Measurements from ENCODE around the gene SMG6. TPM values are rescaled to one million over a fixed set of nuclear protein-coding genes. Genes with fewer than 3 reads are reported as not detected.

Gene SMG6
- total and polyA plus RNA-seq, 7 experiments from 2014 or later, result 8.6 to 65.3 (median 52.7) TPM

DNA sequence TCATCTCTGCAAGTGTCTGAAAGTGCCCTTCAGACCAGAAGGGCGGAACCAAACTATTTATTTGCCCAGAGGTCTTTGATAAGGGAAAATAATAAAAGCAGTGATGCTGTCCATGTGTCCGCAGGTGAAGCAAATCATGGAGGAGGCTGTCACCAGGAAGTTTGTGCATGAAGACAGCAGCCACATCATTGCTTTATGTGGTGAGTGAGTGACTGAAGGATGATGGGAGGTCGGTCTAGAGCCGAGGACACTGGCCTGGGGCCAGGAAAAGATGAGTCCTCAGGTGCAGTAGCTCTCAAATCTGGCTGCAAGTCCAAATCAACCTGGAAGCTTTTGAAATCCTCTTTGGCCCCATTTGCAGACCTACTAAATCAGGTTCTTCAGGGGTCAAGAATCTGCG, 39.8 kb upstream of the SMG6 start:
- DNase-seq (no peak), ATAC-seq (peak; percentile 32)
- intact Hi-C loops (cut with micrococcal nuclease), result no loop called here
- Histone ChIP-seq H3K9me3 (ENCODE audit: control insufficient read depth in 2 of 3, low read length in 3 of 3) (no peaks in the 10 kb centered on the region), H3K36me3 (ENCODE audit: control insufficient read depth in 2 of 3, insufficient read depth in 3 of 3, low read length in 3 of 3) (peaks cover 0 to 36% (median 4%) of the 10 kb centered on the region in 3 experiments), H3K27me3 (ENCODE audit: control insufficient read depth in 2 of 2, insufficient read depth in 2 of 2, low read length in 2 of 2) (no peaks in the 10 kb centered on the region), H3K4me3 (ENCODE audit: low read length) (no peak overlapping the region), H3K4me1 (ENCODE audit: control insufficient read depth in 2 of 2, insufficient read depth in 2 of 2, low read length in 2 of 2) (peaks cover 0 to under 1% of the 10 kb centered on the region in 2 donors), H3K27ac (ENCODE audit: low read depth, low read length) (no peak overlapping the region)
- POLR2A ChIA-PET, result interaction anchor here (1.0 kb wide), 1 partner anchor 12 kb away, joined by 4 read pairs; no protein-coding TSS in a partner anchor
- CTCF ChIA-PET, result no interaction called here
- peak overlapping the region in 1 of 9 donors; percentile 63 for H3K27ac Mint-ChIP-seq
- peaks cover 7 to 26% (median 17%) of the 10 kb centered on the region in 7 donors for H3K4me1 Mint-ChIP-seq
- no peaks in the 10 kb centered on the region for H3K27me3 Mint-ChIP-seq
- no peak overlapping the region for H3K4me3 Mint-ChIP-seq
- H3K9me3 Mint-ChIP-seq, result no peaks in the 10 kb centered on the region
- H3K36me3 Mint-ChIP-seq, result peaks cover 0 to 16% (median 7%) of the 10 kb centered on the region in 5 donors

DNA sequence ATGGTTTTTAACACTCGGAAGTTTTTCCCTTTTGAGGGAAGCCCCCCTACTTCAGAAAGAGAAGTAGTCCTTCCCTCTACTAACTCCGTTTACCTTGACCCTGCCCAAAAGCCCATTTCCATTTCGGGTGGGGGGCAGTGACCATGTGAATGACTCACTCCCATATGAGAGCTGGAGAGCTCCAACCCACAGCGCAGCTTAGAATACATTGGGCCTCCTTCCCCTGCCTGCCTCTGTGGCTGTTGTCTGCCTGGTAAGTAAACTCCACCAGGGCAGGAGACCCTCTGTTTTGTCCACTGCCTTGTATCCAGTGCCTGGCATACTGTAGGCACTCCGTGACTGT, 34.7 kb upstream of the SMG6 start:
- ChIA-PET POLR2A (interaction anchor here (1.0 to 2.7 kb wide), 7 partner anchors 8 to 255 kb away, joined by 3 to 18 read pairs (median 4); partner anchors contain the start of genes PAFAH1B1, SMG6 and SRR), CTCF (interaction anchor here (1.2 kb wide), 1 partner anchor 14 kb away, joined by 4 read pairs; no protein-coding TSS in a partner anchor)
- H3K4me1 ChIP-seq (ENCODE audit: control insufficient read depth in 2 of 2, insufficient read depth in 2 of 2, low read length in 2 of 2), result peaks cover 10 to 13% of the 10 kb centered on the region in 2 donors
- ATAC-seq (no peak), DNase-seq (peak in 1 of 9 donors; percentile 7)
- intact Hi-C loops (cut with micrococcal nuclease), result loop anchor here in 1 of 2 donors (5.0 kb wide), 2 partner anchors 121 to 1924 kb away; partner anchors contain the start of gene ANKFY1
- H3K9me3 Mint-ChIP-seq, result no peaks in the 10 kb centered on the region
- peak overlapping the region; percentile 69 to 94 (median 84) for H3K27ac Mint-ChIP-seq
- H3K27me3 ChIP-seq (ENCODE audit: control insufficient read depth in 2 of 2, insufficient read depth in 2 of 2, low read length in 2 of 2), result no peaks in the 10 kb centered on the region
- no peaks in the 10 kb centered on the region for H3K27me3 Mint-ChIP-seq
- H3K4me1 Mint-ChIP-seq, result peaks cover 12 to 45% (median 29%) of the 10 kb centered on the region in 7 donors
- H3K36me3 Mint-ChIP-seq, result peaks cover 0 to 21% (median 16%) of the 10 kb centered on the region in 5 donors
- H3K4me3 Mint-ChIP-seq, result peak overlapping the region; percentile 70 to 97 (median 87)
- H3K27ac ChIP-seq (ENCODE audit: low read depth, low read length), result peak overlapping the region; percentile 92
- no peaks in the 10 kb centered on the region for H3K9me3 ChIP-seq (ENCODE audit: control insufficient read depth in 2 of 3, low read length in 3 of 3)
- peaks cover 10 to 38% (median 12%) of the 10 kb centered on the region in 3 experiments for H3K36me3 ChIP-seq (ENCODE audit: control insufficient read depth in 2 of 3, insufficient read depth in 3 of 3, low read length in 3 of 3)
- H3K4me3 ChIP-seq (ENCODE audit: low read length), result peak overlapping the region; percentile 61

DNA sequence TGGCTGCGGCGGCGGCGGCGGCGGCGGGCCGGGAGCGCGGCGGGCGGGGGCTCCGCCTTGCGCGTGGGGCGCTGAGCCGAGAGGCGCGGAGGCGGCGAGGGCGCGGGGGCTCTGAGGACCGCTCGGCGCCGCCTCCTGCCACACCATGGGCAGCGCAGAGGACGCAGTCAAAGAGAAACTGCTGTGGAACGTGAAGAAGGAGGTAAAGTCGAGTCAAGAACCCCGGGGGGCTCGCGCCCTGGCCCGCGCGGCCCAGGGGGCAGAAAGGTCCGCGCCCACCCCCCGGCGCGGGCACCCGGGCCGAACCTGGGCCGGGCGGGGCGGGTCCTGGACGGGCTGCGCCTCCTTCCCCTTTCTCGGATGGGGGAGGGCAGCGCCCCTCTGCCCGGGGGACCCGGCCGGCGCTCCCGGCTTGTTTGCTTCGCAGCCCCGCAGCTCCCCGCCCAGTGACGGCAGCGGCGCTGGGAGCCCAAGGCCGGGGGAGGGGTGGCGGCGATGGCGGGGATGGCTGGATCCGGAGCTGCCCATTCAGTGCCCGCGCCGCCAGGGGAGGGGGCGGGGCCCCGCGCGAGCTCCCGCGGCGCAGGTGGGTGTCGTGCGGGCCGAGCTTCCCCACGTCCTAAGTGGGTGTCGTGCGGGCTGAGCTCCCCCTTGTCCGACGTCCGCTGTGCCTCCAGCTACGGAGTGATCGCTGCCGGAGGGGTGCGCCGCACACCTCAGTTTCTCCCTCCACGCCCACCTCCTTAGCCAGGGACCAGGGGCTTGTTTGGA, 34.1 kb upstream of the SMG6 start:
- no peaks in the 10 kb centered on the region for H3K9me3 Mint-ChIP-seq
- intact Hi-C loops (cut with micrococcal nuclease), result loop anchor here (2.0 to 5.0 kb wide), 6 partner anchors 55 to 1925 kb away; partner anchors contain the start of genes ANKFY1 (in 1 of the 2), CLUH (in 1 of the 2) and MNT (in 1 of the 2)
- POLR2A ChIA-PET, result interaction anchor here (0.6 to 2.7 kb wide), 9 partner anchors 8 to 1373 kb away, joined by 3 to 18 read pairs (median 6); partner anchors contain the start of genes PAFAH1B1, SMG6 and SRR
- peaks cover 0 to 21% (median 15%) of the 10 kb centered on the region in 5 donors for H3K36me3 Mint-ChIP-seq
- ATAC-seq, result peak; percentile 45
- CTCF ChIA-PET, result interaction anchor here (1.2 kb wide), 1 partner anchor 15 kb away, joined by 4 read pairs; no protein-coding TSS in a partner anchor
- peak overlapping the region; percentile 92 for H3K27ac ChIP-seq (ENCODE audit: low read depth, low read length)
- no peaks in the 10 kb centered on the region for H3K9me3 ChIP-seq (ENCODE audit: control insufficient read depth in 2 of 3, low read length in 3 of 3)
- H3K27me3 ChIP-seq (ENCODE audit: control insufficient read depth in 2 of 2, insufficient read depth in 2 of 2, low read length in 2 of 2), result no peaks in the 10 kb centered on the region
- H3K4me3 Mint-ChIP-seq, result peak overlapping the region; percentile 87 to 99 (median 98)
- H3K4me1 Mint-ChIP-seq, result peaks cover 8 to 40% (median 28%) of the 10 kb centered on the region in 7 donors
- H3K36me3 ChIP-seq (ENCODE audit: control insufficient read depth in 2 of 3, insufficient read depth in 3 of 3, low read length in 3 of 3), result peaks cover 14 to 44% (median 17%) of the 10 kb centered on the region in 3 experiments
- peaks cover 10 to 13% of the 10 kb centered on the region in 2 donors for H3K4me1 ChIP-seq (ENCODE audit: control insufficient read depth in 2 of 2, insufficient read depth in 2 of 2, low read length in 2 of 2)
- peak; percentile 35 to 74 (median 43) for DNase-seq
- no peaks in the 10 kb centered on the region for H3K27me3 Mint-ChIP-seq
- peak overlapping the region in 8 of 9 donors; percentile 79 to 94 (median 85) for H3K27ac Mint-ChIP-seq
- H3K4me3 ChIP-seq (ENCODE audit: low read length), result peak overlapping the region; percentile 61

DNA sequence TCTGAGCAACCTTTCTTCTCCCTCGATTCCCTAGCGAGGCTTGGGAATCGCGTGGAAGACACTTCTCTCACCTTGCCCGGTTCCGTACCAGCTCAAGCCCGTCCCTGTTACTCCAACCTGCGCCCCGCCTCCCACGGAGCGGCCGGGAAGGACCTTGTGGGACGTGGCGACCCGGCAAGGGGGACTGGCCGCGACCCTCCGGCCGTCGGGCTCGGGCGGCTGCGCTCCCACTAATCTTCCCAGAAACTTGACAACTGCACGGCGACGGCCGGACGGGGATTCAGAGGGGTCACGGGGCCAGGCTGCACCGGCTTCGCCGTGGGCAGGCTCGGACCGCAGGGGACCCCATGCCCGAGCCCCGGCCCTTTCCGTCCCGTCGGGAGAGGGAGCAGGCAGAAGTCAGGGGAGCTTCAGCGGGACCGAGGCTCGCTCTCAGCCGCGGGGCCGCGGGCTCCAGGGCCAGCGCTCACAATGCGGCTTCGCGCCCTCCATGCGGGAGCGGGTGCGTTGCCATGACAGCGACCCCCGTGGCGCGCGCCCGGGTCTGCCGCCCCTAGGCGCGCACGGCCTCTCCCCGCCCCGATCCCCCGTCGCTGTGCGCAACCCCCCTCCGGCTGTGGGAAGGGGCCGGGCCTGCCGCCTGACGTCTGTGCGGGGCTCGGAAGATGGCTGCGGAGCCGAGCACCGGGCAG, 33.4 kb upstream of the SMG6 start, which contains the start of gene SGSM2:
Gene SGSM2 (plus strand): TSS at position 650 of the 692 bp plus-strand sequence. CDS start 188 bp downstream, outside the sequence.
- DNase-seq, result peak; percentile 51 to 82 (median 74)
- peak within 1 kb of the TSS; percentile 92 for H3K27ac ChIP-seq (ENCODE audit: low read depth, low read length)
- peaks cover 16 to 50% (median 22%) of the 10 kb centered on the region in 3 experiments for H3K36me3 ChIP-seq (ENCODE audit: control insufficient read depth in 2 of 3, insufficient read depth in 3 of 3, low read length in 3 of 3)
- H3K27ac Mint-ChIP-seq, result peak within 1 kb of the TSS; percentile 88 to 98 (median 95)
- intact Hi-C loops (cut with micrococcal nuclease), result loop anchor here (1.0 to 5.0 kb wide), 12 partner anchors 16 to 1925 kb away; partner anchors contain the start of genes MNT (in 2 of the 2), SMG6 (in 2 of the 2), SRR (in 2 of the 2) and ANKFY1 (in 1 of the 2)
- H3K36me3 Mint-ChIP-seq, result peaks cover 0 to 21% (median 15%) of the 10 kb centered on the region in 5 donors
- CTCF ChIA-PET, result interaction anchor here (0.6 to 2.2 kb wide), 8 partner anchors 11 to 830 kb away, joined by 3 to 18 read pairs (median 4); partner anchors contain the start of genes SMG6 and SRR
- no peaks in the 10 kb centered on the region for H3K9me3 ChIP-seq (ENCODE audit: control insufficient read depth in 2 of 3, low read length in 3 of 3)
- H3K4me1 ChIP-seq (ENCODE audit: control insufficient read depth in 2 of 2, insufficient read depth in 2 of 2, low read length in 2 of 2), result peaks cover 10 to 13% of the 10 kb centered on the region in 2 donors
- H3K9me3 Mint-ChIP-seq, result no peaks in the 10 kb centered on the region
- H3K27me3 ChIP-seq (ENCODE audit: control insufficient read depth in 2 of 2, insufficient read depth in 2 of 2, low read length in 2 of 2), result no peaks in the 10 kb centered on the region
- POLR2A ChIA-PET, result interaction anchor here (0.6 to 2.7 kb wide), 19 partner anchors 9 to 1404 kb away, joined by 3 to 21 read pairs (median 6); partner anchors contain the start of genes SMG6 and SRR
- H3K4me3 Mint-ChIP-seq, result peak within 1 kb of the TSS; percentile 97 to 99 (median 98)
- peak within 1 kb of the TSS; percentile 99 for H3K4me3 ChIP-seq (ENCODE audit: low read length)
- ATAC-seq, result peak; percentile 82
- no peaks in the 10 kb centered on the region for H3K27me3 Mint-ChIP-seq
- H3K4me1 Mint-ChIP-seq, result peaks cover 8 to 39% (median 28%) of the 10 kb centered on the region in 7 donors

DNA sequence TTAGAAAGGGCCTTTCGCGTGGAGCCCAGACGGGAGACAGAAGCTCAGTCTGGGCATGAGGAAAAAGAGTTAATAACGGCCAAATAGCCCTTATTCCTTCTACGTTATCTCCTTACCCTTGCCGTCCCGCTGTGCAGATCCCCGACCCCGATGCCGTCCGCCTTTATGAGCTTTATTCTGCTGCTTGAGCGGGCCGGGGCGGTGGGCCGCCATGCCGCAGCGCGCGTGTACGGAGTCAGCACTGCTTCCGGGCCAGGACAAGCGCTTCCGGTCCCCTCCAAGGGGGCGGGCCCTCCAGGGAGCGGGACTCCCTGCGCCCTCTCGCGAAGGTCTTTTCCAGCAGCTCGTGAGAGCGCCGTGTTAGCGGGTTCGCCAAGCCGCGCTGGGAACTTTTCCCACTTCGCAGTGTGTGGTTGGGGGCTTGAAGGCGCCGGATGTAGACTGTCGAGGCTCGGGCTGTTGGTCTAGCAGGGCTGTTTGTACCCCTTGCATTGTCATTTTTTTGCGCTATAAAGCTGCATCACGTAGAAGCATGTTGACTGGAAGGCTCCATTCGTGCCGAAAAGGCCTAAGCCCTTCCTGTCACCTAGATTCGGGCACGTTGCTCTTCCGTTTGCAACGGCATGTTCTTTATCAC, 32.7 kb upstream of the SMG6 start, which contains the start of gene TSR1:
Gene TSR1 (minus strand): TSS at position 243 of the 637 bp plus-strand sequence. CDS start 30 bp downstream, at position 213.
- no peaks in the 10 kb centered on the region for H3K27me3 ChIP-seq (ENCODE audit: control insufficient read depth in 2 of 2, insufficient read depth in 2 of 2, low read length in 2 of 2)
- intact Hi-C loops (cut with micrococcal nuclease), result loop anchor here (1.0 to 5.0 kb wide), 12 partner anchors 17 to 1926 kb away; partner anchors contain the start of genes MNT (in 2 of the 2), SMG6 (in 2 of the 2), SRR (in 2 of the 2) and ANKFY1 (in 1 of the 2)
- H3K9me3 ChIP-seq (ENCODE audit: control insufficient read depth in 2 of 3, low read length in 3 of 3), result no peaks in the 10 kb centered on the region
- peaks cover 10 to 13% of the 10 kb centered on the region in 2 donors for H3K4me1 ChIP-seq (ENCODE audit: control insufficient read depth in 2 of 2, insufficient read depth in 2 of 2, low read length in 2 of 2)
- ATAC-seq (peak; percentile 91), DNase-seq (peak; percentile 78 to 91 (median 89))
- ChIA-PET POLR2A (interaction anchor here (0.6 to 2.7 kb wide), 23 partner anchors 9 to 1404 kb away, joined by 3 to 21 read pairs (median 4); partner anchors contain the start of genes SMG6 and SRR), CTCF (interaction anchor here (0.6 to 2.2 kb wide), 12 partner anchors 11 to 829 kb away, joined by 3 to 18 read pairs (median 4); partner anchors contain the start of genes SMG6 and SRR)
- no peaks in the 10 kb centered on the region for H3K9me3 Mint-ChIP-seq
- H3K27ac ChIP-seq (ENCODE audit: low read depth, low read length), result peak within 1 kb of the TSS; percentile 92
- peak within 1 kb of the TSS; percentile 99 for H3K4me3 ChIP-seq (ENCODE audit: low read length)
- H3K27ac Mint-ChIP-seq, result peak within 1 kb of the TSS; percentile 88 to 98 (median 95)
- peaks cover 8 to 35% (median 28%) of the 10 kb centered on the region in 7 donors for H3K4me1 Mint-ChIP-seq
- no peaks in the 10 kb centered on the region for H3K27me3 Mint-ChIP-seq
- H3K36me3 Mint-ChIP-seq, result peaks cover 0 to 19% (median 11%) of the 10 kb centered on the region in 5 donors
- H3K4me3 Mint-ChIP-seq, result peak within 1 kb of the TSS; percentile 97 to 99 (median 98)
- H3K36me3 ChIP-seq (ENCODE audit: control insufficient read depth in 2 of 3, insufficient read depth in 3 of 3, low read length in 3 of 3), result peaks cover 23 to 50% (median 26%) of the 10 kb centered on the region in 3 experiments
